Activated CD8-positive, alpha-beta T cell treated with anti-CD3 and anti-CD28 coated beads for 36 hours (primary cell): ENCODE results near the gene GSE1. TPM values are rescaled to one million over a fixed set of nuclear protein-coding genes. Genes with fewer than 3 reads are reported as not detected.

Experiments used
- ATAC-seq: fragments of 200-7000 bp; cut with Tn5 transposase; one replicate; pipeline ENCODE4 v1.10.0; 2021; ENCODE audit warnings: mild to moderate bottlenecking, moderate library complexity
- CTCF ChIA-PET: fragments of 350-600 bp; sonication (Branson Sonifier 250); formaldehyde crosslinking; loops from one replicate; lab custom pipeline; 2021; ENCODE audit warnings: antibody characterized with exemption; lab: Charles Lee
- POLR2A ChIA-PET: fragments of 350-600 bp; sonication (Branson Sonifier 250); formaldehyde crosslinking; loops from one replicate; lab custom pipeline; 2021; ENCODE audit warnings: antibody characterized with exemption; lab: Charles Lee
- DNase-seq: peaks from one replicate; pipeline ENCODE4 v3.0.0-alpha.2; 2020
- H3K27ac Mint-ChIP-seq: one replicate; pipeline ENCODE4 v1.8.0; 2021; ENCODE audit warnings: mild to moderate bottlenecking, mixed read lengths
- H3K27me3 Mint-ChIP-seq: one replicate; pipeline ENCODE4 v1.8.0; 2021; ENCODE audit warnings: mixed read lengths
- H3K36me3 Mint-ChIP-seq: one replicate; pipeline ENCODE4 v1.8.0; 2021; ENCODE audit warnings: low read depth, mixed read lengths
- H3K4me1 Mint-ChIP-seq: one replicate; pipeline ENCODE4 v1.8.0; 2021; ENCODE audit warnings: low read depth, mixed read lengths
- H3K4me3 Mint-ChIP-seq: one replicate; pipeline ENCODE4 v1.8.0; 2021; ENCODE audit warnings: mild to moderate bottlenecking, moderate library complexity, mixed read lengths
- H3K9me3 Mint-ChIP-seq: one replicate; pipeline ENCODE4 v1.8.0; 2021; ENCODE audit warnings: mixed read lengths
- intact Hi-C: fragments of 100-400 bp; cut with micrococcal nuclease; formaldehyde crosslinking; loops from one replicate; pipeline ENCODE4 v1.10.0; 2022
- total RNA-seq, 2 experiments: library from RNA; stranded (reverse); gene quantifications; one replicate each; pipeline ENCODE4 v1.2.3, GENCODE V29; 2021
- TF ChIP-seq, protein P1 (sequence below): fragments of 200-600 bp; IDR thresholded peaks from one replicate; pipeline ENCODE4 v1.8.0; 2022; ENCODE audit warnings: antibody characterized with exemption, mild to moderate bottlenecking

Gene GSE1
- total RNA-seq, 2 experiments from 2014 or later, result 33.6 to 34.5 TPM

DNA sequence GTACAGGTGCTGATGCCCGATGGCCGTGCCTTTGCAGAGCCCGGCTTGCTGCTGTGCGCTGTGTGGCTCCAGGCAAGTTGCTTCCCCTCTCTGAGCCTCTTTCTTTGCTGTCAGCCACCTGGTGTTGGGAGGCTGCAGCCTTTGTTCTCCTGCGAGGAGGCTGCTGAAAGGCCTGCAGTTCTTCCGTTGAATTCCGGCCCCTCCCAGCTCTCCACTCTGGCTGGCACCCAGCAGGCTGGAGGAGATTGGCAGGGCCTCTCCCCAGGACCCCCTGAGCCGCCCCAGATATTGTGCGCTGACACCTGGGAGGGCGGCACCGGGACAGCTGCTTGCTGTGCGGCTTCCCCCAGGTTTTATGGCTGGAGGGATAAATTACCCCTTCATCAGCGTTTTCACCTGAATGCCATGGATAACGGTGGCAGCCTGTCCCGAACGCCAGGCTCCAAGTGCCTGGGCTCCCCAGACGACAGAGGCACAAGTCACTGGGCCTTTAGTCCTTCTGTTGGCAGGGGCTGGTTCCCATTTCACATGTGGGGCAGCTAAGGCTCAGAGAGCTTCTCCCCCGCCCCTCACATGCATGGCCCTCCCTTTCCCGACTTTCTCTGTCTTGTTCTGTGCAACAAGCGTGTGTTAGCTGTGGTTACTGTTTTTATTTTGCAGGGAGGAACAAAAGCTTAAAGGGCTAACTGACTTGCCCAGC is 35.1 kb upstream of the GSE1 start:
- POLR2A ChIA-PET, result no interaction called here
- H3K9me3 Mint-ChIP-seq, result no peaks in the 10 kb centered on the region
- H3K4me3 Mint-ChIP-seq, result no peak overlapping the region
- H3K27ac Mint-ChIP-seq, result no peak overlapping the region
- no peaks in the 10 kb centered on the region for H3K27me3 Mint-ChIP-seq
- H3K4me1 Mint-ChIP-seq, result peaks cover 30% of the 10 kb centered on the region
- ATAC-seq, result no peak
- DNase-seq, result no peak
- CTCF ChIA-PET, result interaction anchor here (0.7 to 1.8 kb wide), 4 partner anchors 14 to 38 kb away, joined by 3 to 4 read pairs (median 3); no protein-coding TSS in a partner anchor
- TF ChIP-seq, protein P1, sequence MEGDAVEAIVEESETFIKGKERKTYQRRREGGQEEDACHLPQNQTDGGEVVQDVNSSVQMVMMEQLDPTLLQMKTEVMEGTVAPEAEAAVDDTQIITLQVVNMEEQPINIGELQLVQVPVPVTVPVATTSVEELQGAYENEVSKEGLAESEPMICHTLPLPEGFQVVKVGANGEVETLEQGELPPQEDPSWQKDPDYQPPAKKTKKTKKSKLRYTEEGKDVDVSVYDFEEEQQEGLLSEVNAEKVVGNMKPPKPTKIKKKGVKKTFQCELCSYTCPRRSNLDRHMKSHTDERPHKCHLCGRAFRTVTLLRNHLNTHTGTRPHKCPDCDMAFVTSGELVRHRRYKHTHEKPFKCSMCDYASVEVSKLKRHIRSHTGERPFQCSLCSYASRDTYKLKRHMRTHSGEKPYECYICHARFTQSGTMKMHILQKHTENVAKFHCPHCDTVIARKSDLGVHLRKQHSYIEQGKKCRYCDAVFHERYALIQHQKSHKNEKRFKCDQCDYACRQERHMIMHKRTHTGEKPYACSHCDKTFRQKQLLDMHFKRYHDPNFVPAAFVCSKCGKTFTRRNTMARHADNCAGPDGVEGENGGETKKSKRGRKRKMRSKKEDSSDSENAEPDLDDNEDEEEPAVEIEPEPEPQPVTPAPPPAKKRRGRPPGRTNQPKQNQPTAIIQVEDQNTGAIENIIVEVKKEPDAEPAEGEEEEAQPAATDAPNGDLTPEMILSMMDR, result no peak
- intact Hi-C loops, result no loop called here
- no peaks in the 10 kb centered on the region for H3K36me3 Mint-ChIP-seq

DNA sequence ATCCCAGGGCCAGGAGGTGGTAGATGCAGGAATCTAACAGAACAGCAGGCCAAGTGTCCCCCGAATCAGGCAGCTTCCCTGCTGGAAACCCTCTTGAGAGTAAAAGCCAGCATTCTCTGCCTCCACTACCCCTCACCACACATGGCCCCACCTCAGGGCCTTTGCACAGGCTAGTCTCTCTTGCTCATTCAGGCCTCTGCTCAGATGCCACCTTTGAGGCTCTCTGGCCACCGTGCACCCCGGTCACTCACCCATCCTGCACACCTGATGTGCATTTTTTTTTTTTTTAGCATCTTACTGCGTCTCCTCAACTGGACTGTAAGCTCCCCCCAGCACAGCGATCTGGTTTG is 34.5 kb upstream of the GSE1 start:
- Mint-ChIP-seq H3K36me3 (no peaks in the 10 kb centered on the region), H3K4me3 (no peak overlapping the region), H3K27me3 (no peaks in the 10 kb centered on the region), H3K9me3 (no peaks in the 10 kb centered on the region), H3K4me1 (peaks cover 32% of the 10 kb centered on the region), H3K27ac (no peak overlapping the region)
- intact Hi-C loops, result no loop called here
- TF ChIP-seq, protein P1, result no peak
- ChIA-PET POLR2A (no interaction called here), CTCF (interaction anchor here (0.7 to 1.8 kb wide), 4 partner anchors 14 to 38 kb away, joined by 3 to 4 read pairs (median 3); no protein-coding TSS in a partner anchor)
- DNase-seq (no peak), ATAC-seq (no peak)

DNA sequence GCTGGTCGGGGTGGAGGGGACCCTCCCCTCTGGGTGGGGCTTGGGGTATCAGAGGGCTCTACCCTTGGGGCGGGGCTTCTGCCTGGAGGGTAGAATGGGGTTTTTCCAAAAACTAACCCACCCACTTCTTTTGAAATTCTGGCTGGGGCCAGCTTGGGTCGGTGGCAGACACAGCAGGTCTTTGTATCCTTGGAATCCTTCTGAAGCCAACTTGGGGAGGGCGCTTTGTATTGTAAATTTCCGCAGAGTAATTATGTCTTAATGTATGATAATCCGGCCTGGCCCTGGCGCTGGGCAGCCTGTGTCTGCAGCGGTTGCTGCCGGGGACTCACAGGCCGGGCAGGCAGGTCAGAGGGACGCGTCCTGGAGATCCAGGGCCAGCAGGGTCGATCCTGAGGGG is 33.9 kb upstream of the GSE1 start:
- no peaks in the 10 kb centered on the region for H3K9me3 Mint-ChIP-seq
- intact Hi-C loops, result no loop called here
- DNase-seq, result no peak
- no peaks in the 10 kb centered on the region for H3K27me3 Mint-ChIP-seq
- ChIA-PET CTCF (interaction anchor here (0.7 to 1.8 kb wide), 2 partner anchors 15 to 24 kb away, joined by 3 to 4 read pairs; no protein-coding TSS in a partner anchor), POLR2A (interaction anchor here (1.0 kb wide), 1 partner anchor 30 kb away, joined by 3 read pairs; no protein-coding TSS in a partner anchor)
- no peak for ATAC-seq
- H3K36me3 Mint-ChIP-seq, result no peaks in the 10 kb centered on the region
- TF ChIP-seq, protein P1, result no peak
- no peak overlapping the region for H3K4me3 Mint-ChIP-seq
- peaks cover 37% of the 10 kb centered on the region for H3K4me1 Mint-ChIP-seq
- no peak overlapping the region for H3K27ac Mint-ChIP-seq

DNA sequence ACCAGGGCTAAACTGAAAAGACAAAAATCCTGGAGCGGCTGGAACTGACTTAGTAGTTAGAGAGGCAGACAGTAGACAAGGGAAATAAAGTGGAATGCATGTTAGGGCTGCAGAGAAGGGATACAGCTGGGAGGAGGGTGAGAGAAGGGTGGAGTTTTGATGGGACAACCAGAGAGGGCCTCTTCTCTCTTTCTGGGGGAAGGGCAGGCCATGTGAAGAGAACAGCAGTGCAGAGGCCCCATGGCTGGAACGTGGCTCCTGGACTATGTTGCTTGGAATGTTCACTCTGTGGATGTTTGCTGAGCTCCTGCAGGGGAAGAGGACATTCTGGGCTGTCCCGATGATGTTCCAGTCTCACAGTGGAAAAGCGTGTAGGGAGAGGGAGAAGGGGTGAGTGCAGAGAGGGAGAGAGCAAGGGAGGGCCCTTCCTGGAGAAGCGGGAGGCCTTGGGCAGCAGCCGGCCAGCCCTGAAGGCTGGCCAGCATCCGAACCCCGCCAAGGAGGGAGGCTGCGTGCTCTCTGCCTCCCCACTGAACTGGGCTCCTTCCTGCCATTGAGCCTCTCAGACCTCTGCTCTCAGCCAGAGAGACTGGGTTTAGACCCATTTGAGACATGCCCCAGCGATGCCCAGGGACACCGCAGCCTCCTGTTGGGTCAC is 33.1 kb upstream of the GSE1 start:
- no peaks in the 10 kb centered on the region for H3K9me3 Mint-ChIP-seq
- no peak for ATAC-seq
- ChIA-PET CTCF (interaction anchor here (1.1 to 1.8 kb wide), 2 partner anchors 16 kb away, joined by 4 read pairs; no protein-coding TSS in a partner anchor), POLR2A (interaction anchor here (1.0 kb wide), 1 partner anchor 29 kb away, joined by 3 read pairs; no protein-coding TSS in a partner anchor)
- no peak overlapping the region for H3K4me3 Mint-ChIP-seq
- TF ChIP-seq, protein P1, result no peak
- H3K4me1 Mint-ChIP-seq, result peaks cover 40% of the 10 kb centered on the region
- H3K36me3 Mint-ChIP-seq, result no peaks in the 10 kb centered on the region
- H3K27ac Mint-ChIP-seq, result no peak overlapping the region
- intact Hi-C loops, result no loop called here
- DNase-seq, result no peak
- H3K27me3 Mint-ChIP-seq, result no peaks in the 10 kb centered on the region

DNA sequence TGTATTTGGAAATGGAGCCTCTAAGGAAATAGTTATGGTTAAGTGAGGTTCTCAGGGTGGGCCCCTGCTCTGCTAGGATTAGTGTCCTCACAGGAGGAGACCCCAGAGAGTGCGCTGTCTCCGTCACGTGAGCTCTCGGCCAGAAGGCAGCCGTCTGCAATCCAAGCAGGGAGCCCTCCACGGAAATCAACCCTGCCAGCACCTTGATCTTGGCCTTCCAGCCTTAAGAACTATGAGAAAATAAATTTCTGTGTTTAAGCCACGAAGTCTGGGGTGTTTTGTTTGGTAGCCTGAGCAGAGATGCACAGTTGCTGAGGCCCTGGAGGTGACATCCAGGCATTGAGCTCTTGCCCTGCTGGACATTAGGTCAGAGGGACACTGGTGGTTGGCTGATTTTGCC is 32.4 kb upstream of the GSE1 start:
- DNase-seq (no peak), ATAC-seq (no peak)
- TF ChIP-seq, protein P1, result no peak
- Mint-ChIP-seq H3K36me3 (no peaks in the 10 kb centered on the region), H3K27me3 (no peaks in the 10 kb centered on the region), H3K4me1 (peaks cover 39% of the 10 kb centered on the region), H3K4me3 (no peak overlapping the region), H3K9me3 (no peaks in the 10 kb centered on the region), H3K27ac (no peak overlapping the region)
- intact Hi-C loops, result no loop called here
- POLR2A ChIA-PET, result interaction anchor here (1.1 kb wide), 1 partner anchor 12 kb away, joined by 4 read pairs; no protein-coding TSS in a partner anchor
- CTCF ChIA-PET, result interaction anchor here (0.7 to 1.1 kb wide), 2 partner anchors 9 to 16 kb away, joined by 3 to 4 read pairs; no protein-coding TSS in a partner anchor
